Measurements from ENCODE around the gene FOXO1. TPM values are rescaled to one million over a fixed set of nuclear protein-coding genes. Genes with fewer than 3 reads are reported as not detected.

The FOXO1 gene
- total and polyA plus RNA-seq, 2 experiments from 2014 or later = 32.4 to 68.0 TPM

DNA sequence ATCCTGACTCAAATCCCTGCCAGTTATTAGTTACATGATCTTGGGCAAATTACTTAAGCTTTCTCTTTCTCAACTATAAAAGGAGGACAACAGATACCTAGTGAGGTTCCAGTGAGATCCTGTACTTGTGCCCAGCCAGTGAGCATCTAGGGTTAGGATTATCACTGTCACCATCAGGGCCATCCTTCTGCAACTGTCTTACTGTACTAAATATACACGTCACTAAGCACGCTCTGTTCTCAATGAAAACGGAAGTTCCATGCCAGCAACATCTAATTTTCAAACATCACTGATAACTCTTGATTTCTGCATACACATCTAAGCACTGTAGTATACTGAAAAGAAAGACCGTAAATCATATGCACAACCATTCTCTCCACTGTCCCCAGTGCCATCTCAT lies 70.0 kb downstream of the FOXO1 start (continued):
- TF ChIP-seq, protein P1, sequence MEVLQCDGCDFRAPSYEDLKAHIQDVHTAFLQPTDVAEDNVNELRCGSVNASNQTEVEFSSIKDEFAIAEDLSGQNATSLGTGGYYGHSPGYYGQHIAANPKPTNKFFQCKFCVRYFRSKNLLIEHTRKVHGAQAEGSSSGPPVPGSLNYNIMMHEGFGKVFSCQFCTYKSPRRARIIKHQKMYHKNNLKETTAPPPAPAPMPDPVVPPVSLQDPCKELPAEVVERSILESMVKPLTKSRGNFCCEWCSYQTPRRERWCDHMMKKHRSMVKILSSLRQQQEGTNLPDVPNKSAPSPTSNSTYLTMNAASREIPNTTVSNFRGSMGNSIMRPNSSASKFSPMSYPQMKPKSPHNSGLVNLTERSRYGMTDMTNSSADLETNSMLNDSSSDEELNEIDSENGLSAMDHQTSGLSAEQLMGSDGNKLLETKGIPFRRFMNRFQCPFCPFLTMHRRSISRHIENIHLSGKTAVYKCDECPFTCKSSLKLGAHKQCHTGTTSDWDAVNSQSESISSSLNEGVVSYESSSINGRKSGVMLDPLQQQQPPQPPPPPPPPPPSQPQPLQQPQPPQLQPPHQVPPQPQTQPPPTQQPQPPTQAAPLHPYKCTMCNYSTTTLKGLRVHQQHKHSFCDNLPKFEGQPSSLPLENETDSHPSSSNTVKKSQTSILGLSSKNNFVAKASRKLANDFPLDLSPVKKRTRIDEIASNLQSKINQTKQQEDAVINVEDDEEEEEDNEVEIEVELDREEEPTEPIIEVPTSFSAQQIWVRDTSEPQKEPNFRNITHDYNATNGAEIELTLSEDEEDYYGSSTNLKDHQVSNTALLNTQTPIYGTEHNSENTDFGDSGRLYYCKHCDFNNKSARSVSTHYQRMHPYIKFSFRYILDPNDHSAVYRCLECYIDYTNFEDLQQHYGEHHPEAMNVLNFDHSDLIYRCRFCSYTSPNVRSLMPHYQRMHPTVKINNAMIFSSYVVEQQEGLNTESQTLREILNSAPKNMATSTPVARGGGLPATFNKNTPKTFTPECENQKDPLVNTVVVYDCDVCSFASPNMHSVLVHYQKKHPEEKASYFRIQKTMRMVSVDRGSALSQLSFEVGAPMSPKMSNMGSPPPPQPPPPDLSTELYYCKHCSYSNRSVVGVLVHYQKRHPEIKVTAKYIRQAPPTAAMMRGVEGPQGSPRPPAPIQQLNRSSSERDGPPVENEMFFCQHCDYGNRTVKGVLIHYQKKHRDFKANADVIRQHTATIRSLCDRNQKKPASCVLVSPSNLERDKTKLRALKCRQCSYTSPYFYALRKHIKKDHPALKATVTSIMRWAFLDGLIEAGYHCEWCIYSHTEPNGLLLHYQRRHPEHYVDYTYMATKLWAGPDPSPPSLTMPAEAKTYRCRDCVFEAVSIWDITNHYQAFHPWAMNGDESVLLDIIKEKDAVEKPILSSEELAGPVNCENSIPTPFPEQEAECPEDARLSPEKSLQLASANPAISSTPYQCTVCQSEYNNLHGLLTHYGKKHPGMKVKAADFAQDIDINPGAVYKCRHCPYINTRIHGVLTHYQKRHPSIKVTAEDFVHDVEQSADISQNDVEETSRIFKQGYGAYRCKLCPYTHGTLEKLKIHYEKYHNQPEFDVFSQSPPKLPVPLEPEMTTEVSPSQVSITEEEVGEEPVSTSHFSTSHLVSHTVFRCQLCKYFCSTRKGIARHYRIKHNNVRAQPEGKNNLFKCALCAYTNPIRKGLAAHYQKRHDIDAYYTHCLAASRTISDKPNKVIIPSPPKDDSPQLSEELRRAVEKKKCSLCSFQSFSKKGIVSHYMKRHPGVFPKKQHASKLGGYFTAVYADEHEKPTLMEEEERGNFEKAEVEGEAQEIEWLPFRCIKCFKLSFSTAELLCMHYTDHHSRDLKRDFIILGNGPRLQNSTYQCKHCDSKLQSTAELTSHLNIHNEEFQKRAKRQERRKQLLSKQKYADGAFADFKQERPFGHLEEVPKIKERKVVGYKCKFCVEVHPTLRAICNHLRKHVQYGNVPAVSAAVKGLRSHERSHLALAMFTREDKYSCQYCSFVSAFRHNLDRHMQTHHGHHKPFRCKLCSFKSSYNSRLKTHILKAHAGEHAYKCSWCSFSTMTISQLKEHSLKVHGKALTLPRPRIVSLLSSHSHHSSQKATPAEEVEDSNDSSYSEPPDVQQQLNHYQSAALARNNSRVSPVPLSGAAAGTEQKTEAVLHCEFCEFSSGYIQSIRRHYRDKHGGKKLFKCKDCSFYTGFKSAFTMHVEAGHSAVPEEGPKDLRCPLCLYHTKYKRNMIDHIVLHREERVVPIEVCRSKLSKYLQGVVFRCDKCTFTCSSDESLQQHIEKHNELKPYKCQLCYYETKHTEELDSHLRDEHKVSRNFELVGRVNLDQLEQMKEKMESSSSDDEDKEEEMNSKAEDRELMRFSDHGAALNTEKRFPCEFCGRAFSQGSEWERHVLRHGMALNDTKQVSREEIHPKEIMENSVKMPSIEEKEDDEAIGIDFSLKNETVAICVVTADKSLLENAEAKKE (CRISPR knock-in tag; IDR thresholded peaks at IDR 0.05) = no peak
- TF ChIP-seq, protein P2, sequence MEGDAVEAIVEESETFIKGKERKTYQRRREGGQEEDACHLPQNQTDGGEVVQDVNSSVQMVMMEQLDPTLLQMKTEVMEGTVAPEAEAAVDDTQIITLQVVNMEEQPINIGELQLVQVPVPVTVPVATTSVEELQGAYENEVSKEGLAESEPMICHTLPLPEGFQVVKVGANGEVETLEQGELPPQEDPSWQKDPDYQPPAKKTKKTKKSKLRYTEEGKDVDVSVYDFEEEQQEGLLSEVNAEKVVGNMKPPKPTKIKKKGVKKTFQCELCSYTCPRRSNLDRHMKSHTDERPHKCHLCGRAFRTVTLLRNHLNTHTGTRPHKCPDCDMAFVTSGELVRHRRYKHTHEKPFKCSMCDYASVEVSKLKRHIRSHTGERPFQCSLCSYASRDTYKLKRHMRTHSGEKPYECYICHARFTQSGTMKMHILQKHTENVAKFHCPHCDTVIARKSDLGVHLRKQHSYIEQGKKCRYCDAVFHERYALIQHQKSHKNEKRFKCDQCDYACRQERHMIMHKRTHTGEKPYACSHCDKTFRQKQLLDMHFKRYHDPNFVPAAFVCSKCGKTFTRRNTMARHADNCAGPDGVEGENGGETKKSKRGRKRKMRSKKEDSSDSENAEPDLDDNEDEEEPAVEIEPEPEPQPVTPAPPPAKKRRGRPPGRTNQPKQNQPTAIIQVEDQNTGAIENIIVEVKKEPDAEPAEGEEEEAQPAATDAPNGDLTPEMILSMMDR (conservative IDR thresholded peaks at IDR 0.05; ENCODE audit: low read depth in 2 of 2) = no peak

DNA sequence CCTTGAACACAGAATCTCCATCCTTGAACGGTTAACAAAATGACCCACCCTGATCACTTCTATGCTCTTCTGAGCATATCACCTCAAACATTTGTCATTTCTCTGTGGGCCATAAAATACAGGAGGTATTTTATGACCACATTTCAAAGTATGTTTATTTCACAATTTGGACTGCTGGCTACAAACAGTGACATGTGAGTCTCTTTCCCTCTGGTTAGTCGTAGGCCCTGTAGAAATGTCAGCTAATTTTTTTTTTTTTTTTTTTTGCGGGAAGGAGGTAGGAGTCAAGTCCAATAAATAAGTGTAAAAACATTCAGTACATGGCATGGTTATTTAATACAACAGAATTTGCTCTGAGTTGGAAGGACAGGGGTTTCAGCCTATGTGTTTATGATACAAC lies 70.7 kb downstream of the FOXO1 start:
- Histone ChIP-seq H2AFZ (no peak overlapping the region), H3F3A (replicated peaks; ENCODE audit: low read depth) (no peaks in the 10 kb centered on the region), H3K36me3 (ENCODE audit: insufficient read depth) (no peaks in the 10 kb centered on the region), H3K4me1 (ENCODE audit: insufficient read depth) (peaks cover 75% of the 10 kb centered on the region), H3K4me3 (no peak overlapping the region), H3K27ac (ENCODE audit: low read depth) (no peak overlapping the region), H3K9me2 (ENCODE audit: insufficient read depth) (no peaks in the 10 kb centered on the region), H3K27me3 (ENCODE audit: insufficient read depth) (no peaks in the 10 kb centered on the region), H4K20me1 (replicated peaks; ENCODE audit: insufficient read depth) (peaks cover 84% of the 10 kb centered on the region), H3K79me2 (replicated peaks; ENCODE audit: insufficient read depth) (peaks cover 100% of the 10 kb centered on the region), H3K4me2 (no peak overlapping the region)
- Mint-ChIP-seq H3K4me3 (no peak overlapping the region), H3K27me3 (ENCODE audit: insufficient read depth, low read depth, poor library complexity) (peaks cover 7% of the 10 kb centered on the region), H3K9me3 (no peaks in the 10 kb centered on the region), H3K36me3 (ENCODE audit: low read depth) (no peaks in the 10 kb centered on the region; the same call in 1 of the 3 replicates), H3K4me1 (peaks cover 82% of the 10 kb centered on the region), H3K27ac (peak overlapping the region; percentile 14; the same call in 1 of the 2 replicates)
- ATAC-seq (no peak), DNase-seq (ENCODE audit: low spot score) (no peak)
- TF ChIP-seq NANOG (IDR thresholded peaks at IDR 0.05; ENCODE audit: borderline replicate concordance) (no peak), POLR2AphosphoS5 (IDR thresholded peaks at IDR 0.05; ENCODE audit: low read depth) (no peak), ZNF331 (CRISPR knock-in tag; IDR thresholded peaks at IDR 0.05; ENCODE audit: low read depth) (no peak)
- TF ChIP-seq, protein P2 (conservative IDR thresholded peaks at IDR 0.05; ENCODE audit: low read depth in 2 of 2) = no peak
- TF ChIP-seq, protein P1 (CRISPR knock-in tag; IDR thresholded peaks at IDR 0.05) = no peak
